ENCODE data around the gene TMEM132D.

Gene TMEM132D

DNA sequence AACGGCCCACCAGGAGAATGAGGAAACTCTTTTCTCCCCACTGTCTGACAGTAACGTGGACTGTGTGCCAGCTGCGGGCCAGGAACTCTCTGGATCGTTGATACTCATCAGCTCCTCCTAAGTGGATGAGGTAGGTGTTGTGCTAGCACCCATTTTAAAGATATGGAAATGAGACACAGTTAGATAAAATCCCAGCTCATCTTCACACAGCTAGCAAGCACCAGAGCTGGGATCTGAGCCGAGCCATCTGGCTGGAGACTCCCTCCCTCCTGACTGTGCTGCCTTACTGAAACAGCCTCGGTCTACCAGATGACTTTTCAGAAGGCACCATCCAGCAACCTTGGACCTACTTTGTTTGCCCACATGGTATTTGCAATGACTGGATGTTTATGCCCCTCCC lies 49.2 kb downstream of the TMEM132D start:
- H3K9me2 ChIP-seq (replicated peaks; ENCODE audit: insufficient read depth, low read length) = no peaks in the 10 kb centered on the region
- H3K27me3 ChIP-seq (ENCODE audit: low read length) = no peaks in the 10 kb centered on the region
- H3K9ac ChIP-seq (ENCODE audit: low read length) = no peak overlapping the region
- no peak overlapping the region for H3K27ac ChIP-seq (ENCODE audit: low read depth, low read length)
- H4K20me1 ChIP-seq (ENCODE audit: low read depth, low read length) = no peaks in the 10 kb centered on the region
- H3K79me2 ChIP-seq (ENCODE audit: insufficient read depth, low read length) = no peaks in the 10 kb centered on the region
- TF ChIP-seq EZH2phosphoT487 (conservative IDR thresholded peaks at IDR 0.05; ENCODE audit: low read length) = no peak
- TF ChIP-seq, protein P1, sequence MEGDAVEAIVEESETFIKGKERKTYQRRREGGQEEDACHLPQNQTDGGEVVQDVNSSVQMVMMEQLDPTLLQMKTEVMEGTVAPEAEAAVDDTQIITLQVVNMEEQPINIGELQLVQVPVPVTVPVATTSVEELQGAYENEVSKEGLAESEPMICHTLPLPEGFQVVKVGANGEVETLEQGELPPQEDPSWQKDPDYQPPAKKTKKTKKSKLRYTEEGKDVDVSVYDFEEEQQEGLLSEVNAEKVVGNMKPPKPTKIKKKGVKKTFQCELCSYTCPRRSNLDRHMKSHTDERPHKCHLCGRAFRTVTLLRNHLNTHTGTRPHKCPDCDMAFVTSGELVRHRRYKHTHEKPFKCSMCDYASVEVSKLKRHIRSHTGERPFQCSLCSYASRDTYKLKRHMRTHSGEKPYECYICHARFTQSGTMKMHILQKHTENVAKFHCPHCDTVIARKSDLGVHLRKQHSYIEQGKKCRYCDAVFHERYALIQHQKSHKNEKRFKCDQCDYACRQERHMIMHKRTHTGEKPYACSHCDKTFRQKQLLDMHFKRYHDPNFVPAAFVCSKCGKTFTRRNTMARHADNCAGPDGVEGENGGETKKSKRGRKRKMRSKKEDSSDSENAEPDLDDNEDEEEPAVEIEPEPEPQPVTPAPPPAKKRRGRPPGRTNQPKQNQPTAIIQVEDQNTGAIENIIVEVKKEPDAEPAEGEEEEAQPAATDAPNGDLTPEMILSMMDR (IDR thresholded peaks at IDR 0.05; ENCODE audit: insufficient read depth, low read length, poor library complexity, severe bottlenecking) = no peak
- no peaks in the 10 kb centered on the region for H3F3A ChIP-seq (ENCODE audit: insufficient read depth)
- no peaks in the 10 kb centered on the region for H3K36me3 ChIP-seq (ENCODE audit: low read length)
- H3K4me3 ChIP-seq (ENCODE audit: insufficient read depth, low read length, poor library complexity, severe bottlenecking) = no peak overlapping the region
- H3K9me3 ChIP-seq (ENCODE audit: insufficient read depth, low read length) = no peaks in the 10 kb centered on the region
- H2AFZ ChIP-seq (ENCODE audit: low read depth, low read length, severe bottlenecking) = no peak overlapping the region
- H3K4me2 ChIP-seq (ENCODE audit: low read depth, low read length, poor library complexity, severe bottlenecking) = no peak overlapping the region

DNA sequence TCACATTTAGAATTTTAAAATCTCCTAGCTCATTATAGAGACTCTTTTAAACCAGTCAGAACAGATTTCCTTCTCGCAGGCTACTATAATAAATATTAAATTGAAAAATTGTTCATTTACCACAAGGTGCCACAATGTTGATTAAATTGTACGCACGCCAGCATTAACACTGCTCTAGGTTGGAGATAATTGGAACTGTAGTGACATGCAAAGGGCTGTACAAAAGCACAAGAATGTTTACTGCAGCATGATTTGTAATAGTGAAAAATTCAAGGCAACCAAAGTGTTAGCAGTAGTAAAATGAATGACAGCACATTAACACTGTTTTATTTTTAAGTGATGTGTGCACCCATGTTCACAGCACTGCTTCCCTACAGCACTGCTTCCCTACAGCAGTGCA lies 52.5 kb downstream of the TMEM132D start:
- no peaks in the 10 kb centered on the region for H3K36me3 ChIP-seq (ENCODE audit: low read length)
- H3K27ac ChIP-seq (ENCODE audit: low read depth, low read length) = no peak overlapping the region
- H2AFZ ChIP-seq (ENCODE audit: low read depth, low read length, severe bottlenecking) = no peak overlapping the region
- no peak for TF ChIP-seq EZH2phosphoT487 (conservative IDR thresholded peaks at IDR 0.05; ENCODE audit: low read length)
- TF ChIP-seq, protein P1 (IDR thresholded peaks at IDR 0.05; ENCODE audit: insufficient read depth, low read length, poor library complexity, severe bottlenecking) = no peak
- H3K9me3 ChIP-seq (ENCODE audit: insufficient read depth, low read length) = no peaks in the 10 kb centered on the region
- H3K4me3 ChIP-seq (ENCODE audit: insufficient read depth, low read length, poor library complexity, severe bottlenecking) = no peak overlapping the region
- H3K9me2 ChIP-seq (replicated peaks; ENCODE audit: insufficient read depth, low read length) = no peaks in the 10 kb centered on the region
- H3K79me2 ChIP-seq (ENCODE audit: insufficient read depth, low read length) = no peaks in the 10 kb centered on the region
- H3F3A ChIP-seq (ENCODE audit: insufficient read depth) = no peaks in the 10 kb centered on the region
- H3K4me2 ChIP-seq (ENCODE audit: low read depth, low read length, poor library complexity, severe bottlenecking) = no peak overlapping the region
- H3K9ac ChIP-seq (ENCODE audit: low read length) = no peak overlapping the region
- no peaks in the 10 kb centered on the region for H4K20me1 ChIP-seq (ENCODE audit: low read depth, low read length)
- no peaks in the 10 kb centered on the region for H3K27me3 ChIP-seq (ENCODE audit: low read length)

DNA sequence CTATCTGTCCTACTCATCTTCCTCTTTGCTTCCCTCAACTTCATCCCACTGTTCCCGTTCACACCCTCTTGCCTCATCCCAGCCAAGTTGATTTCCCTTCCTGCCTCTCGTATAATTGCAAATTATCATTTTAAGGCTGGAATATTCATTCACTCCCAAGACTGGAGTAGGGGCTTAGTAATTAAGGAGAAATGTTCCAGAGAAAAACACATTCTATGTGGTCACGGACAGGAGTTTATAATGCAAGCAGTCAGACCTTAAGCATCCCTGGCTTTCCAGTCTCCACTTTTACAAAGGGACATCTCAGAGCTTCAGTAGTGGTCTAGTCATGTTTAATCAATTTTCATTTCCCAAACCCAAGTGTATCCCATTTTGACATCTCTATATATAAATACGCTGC lies 54.9 kb downstream of the TMEM132D start:
- no peaks in the 10 kb centered on the region for H3K36me3 ChIP-seq (ENCODE audit: low read length)
- H4K20me1 ChIP-seq (ENCODE audit: low read depth, low read length) = no peaks in the 10 kb centered on the region
- no peaks in the 10 kb centered on the region for H3F3A ChIP-seq (ENCODE audit: insufficient read depth)
- H3K27me3 ChIP-seq (ENCODE audit: low read length) = no peaks in the 10 kb centered on the region
- no peak overlapping the region for H3K4me2 ChIP-seq (ENCODE audit: low read depth, low read length, poor library complexity, severe bottlenecking)
- no peak overlapping the region for H2AFZ ChIP-seq (ENCODE audit: low read depth, low read length, severe bottlenecking)
- no peak overlapping the region for H3K27ac ChIP-seq (ENCODE audit: low read depth, low read length)
- no peak overlapping the region for H3K9ac ChIP-seq (ENCODE audit: low read length)
- no peaks in the 10 kb centered on the region for H3K9me3 ChIP-seq (ENCODE audit: insufficient read depth, low read length)
- TF ChIP-seq, protein P1 (IDR thresholded peaks at IDR 0.05; ENCODE audit: insufficient read depth, low read length, poor library complexity, severe bottlenecking) = no peak
- H3K4me3 ChIP-seq (ENCODE audit: insufficient read depth, low read length, poor library complexity, severe bottlenecking) = no peak overlapping the region
- H3K79me2 ChIP-seq (ENCODE audit: insufficient read depth, low read length) = no peaks in the 10 kb centered on the region
- no peaks in the 10 kb centered on the region for H3K9me2 ChIP-seq (replicated peaks; ENCODE audit: insufficient read depth, low read length)

DNA sequence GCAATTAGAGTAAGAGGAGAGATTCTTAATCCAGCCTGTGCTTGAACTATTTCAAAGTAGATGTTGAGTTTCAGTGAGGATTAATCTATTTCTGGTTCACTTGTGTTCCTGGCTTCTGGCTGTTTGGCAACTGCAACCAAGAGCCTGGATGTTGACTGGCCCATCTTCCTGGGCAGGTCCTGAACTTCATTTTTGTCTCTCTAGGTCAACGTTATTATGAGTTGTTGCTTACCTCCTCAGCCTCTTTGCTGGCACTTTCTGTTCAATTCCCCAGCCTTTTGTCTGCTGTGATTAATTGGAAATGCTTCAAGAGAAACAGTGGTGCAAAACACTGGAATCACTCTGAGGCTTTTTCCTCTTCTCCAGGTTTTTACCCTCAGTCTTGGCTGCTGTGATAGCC lies 56.8 kb downstream of the TMEM132D start:
- H3K4me2 ChIP-seq (ENCODE audit: low read depth, low read length, poor library complexity, severe bottlenecking) = no peak overlapping the region
- no peaks in the 10 kb centered on the region for H3K36me3 ChIP-seq (ENCODE audit: low read length)
- no peak overlapping the region for H3K9ac ChIP-seq (ENCODE audit: low read length)
- TF ChIP-seq, protein P1 (IDR thresholded peaks at IDR 0.05; ENCODE audit: insufficient read depth, low read length, poor library complexity, severe bottlenecking) = no peak
- TF ChIP-seq EZH2phosphoT487 (conservative IDR thresholded peaks at IDR 0.05; ENCODE audit: low read length) = no peak
- no peak overlapping the region for H2AFZ ChIP-seq (ENCODE audit: low read depth, low read length, severe bottlenecking)
- H3K4me3 ChIP-seq (ENCODE audit: insufficient read depth, low read length, poor library complexity, severe bottlenecking) = no peak overlapping the region
- no peaks in the 10 kb centered on the region for H3F3A ChIP-seq (ENCODE audit: insufficient read depth)
- no peaks in the 10 kb centered on the region for H3K9me3 ChIP-seq (ENCODE audit: insufficient read depth, low read length)
- no peaks in the 10 kb centered on the region for H4K20me1 ChIP-seq (ENCODE audit: low read depth, low read length)
- no peaks in the 10 kb centered on the region for H3K9me2 ChIP-seq (replicated peaks; ENCODE audit: insufficient read depth, low read length)
- no peaks in the 10 kb centered on the region for H3K27me3 ChIP-seq (ENCODE audit: low read length)
- no peak overlapping the region for H3K27ac ChIP-seq (ENCODE audit: low read depth, low read length)
- H3K79me2 ChIP-seq (ENCODE audit: insufficient read depth, low read length) = no peaks in the 10 kb centered on the region

Data from SU-DHL-6 (cell line).